Measurements from ENCODE around the gene ABCB11.
"Not testable (repeated sequence)": the region's sequence is repeated elsewhere in the genome, so short reads cannot be mapped to it uniquely, and the experiment has no call there.

The ABCB11 gene

DNA sequence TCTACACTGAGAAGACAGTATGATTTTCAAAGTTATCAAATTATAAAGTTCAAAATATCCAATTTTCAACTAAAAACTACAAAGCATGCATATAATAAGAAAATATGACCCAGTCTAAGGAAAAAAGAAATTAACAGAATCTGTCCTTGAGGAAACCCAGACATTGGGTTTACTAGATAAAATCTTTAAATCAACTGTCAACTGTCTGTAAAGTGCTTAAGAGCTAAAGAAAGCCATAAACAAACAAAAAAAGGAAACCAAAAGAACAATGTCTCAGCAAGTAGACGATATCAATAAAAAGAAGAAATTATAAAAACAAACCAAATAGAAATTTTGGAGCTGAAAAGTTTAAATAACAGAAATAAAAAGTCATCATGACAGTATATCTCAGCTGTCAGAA lies 10.5 kb upstream of the ABCB11 start:
- DNase-seq = no peak

DNA sequence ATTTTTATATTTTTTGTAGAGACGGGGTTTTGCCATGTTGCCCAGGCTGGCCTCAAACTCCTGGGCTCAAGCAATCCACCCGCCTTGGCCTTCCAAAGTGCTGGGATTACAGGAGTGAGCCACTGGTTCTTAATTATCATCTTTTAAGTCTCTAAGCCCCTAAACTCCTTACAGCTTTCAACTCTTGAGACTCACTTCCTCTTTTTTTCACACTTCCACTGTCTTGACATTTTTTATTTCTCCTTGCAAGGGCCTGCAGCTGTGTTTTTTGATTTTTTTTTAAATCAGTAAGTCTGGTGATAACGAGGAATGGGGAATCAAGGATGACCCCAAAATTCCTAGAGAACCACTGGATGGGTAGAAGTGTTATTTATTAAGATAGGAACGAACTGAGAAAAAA lies 8.6 kb upstream of the ABCB11 start:
- DNase-seq = no peak

DNA sequence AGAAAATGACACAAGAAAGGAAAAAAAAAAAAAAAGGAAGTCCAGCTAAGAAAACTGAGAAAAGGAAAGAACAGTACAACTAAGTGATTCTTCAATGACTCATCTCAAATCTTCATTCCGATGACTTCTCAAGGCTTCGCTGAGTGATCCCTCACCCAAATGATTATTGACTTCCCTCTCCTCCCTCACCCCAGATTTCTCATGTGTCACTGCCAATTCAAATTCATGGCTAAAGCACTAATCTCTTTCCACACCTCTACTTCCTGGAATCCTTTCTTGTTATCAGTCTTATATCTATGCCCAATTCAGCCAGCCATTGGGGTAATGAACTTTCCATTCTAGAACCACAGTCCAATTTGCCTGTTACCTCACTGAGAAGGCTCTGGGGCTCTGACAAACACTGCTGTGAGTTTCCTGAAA lies 7.2 kb upstream of the ABCB11 start:
- DNase-seq = no peak

- no peak for DNase-seq
Measured at GRCh38 chr2:169036736-169037440, 5.8 kb upstream of the ABCB11 start.

- DNase-seq = no peak
Measured at GRCh38 chr2:169035887-169036286, 4.8 kb upstream of the ABCB11 start.

- DNase-seq = no peak
Measured at GRCh38 chr2:169034984-169035544, 3.9 kb upstream of the ABCB11 start.

DNA sequence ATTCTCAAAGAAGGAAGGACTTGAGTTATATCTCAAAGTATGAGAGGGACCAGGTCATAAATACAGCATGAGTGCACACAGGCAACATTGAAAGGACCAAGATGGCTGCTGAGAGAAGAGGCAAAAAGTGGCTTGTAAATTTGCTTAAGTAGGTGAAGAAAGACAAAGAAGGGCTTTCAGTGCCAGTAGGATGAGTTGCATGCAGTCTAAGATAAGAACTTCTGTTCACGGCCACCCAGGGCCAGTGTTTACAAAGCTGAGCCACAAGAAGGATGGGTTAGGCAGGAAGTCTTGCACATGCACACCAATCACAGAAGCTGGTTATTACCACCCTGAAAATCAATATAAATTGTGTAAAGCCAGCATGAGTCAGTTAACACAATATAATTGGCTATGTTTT lies 3.1 kb upstream of the ABCB11 start:
- no peak for DNase-seq

GRCh38 chr2:169029341-169029740 lies 1.8 kb downstream of the ABCB11 start:
- no peak for DNase-seq

- DNase-seq = no peak
Measured at GRCh38 chr2:169027234-169027633, 3.9 kb downstream of the ABCB11 start.

GRCh38 chr2:169026056-169026455 lies 5.1 kb downstream of the ABCB11 start:
- DNase-seq = no peak

DNA sequence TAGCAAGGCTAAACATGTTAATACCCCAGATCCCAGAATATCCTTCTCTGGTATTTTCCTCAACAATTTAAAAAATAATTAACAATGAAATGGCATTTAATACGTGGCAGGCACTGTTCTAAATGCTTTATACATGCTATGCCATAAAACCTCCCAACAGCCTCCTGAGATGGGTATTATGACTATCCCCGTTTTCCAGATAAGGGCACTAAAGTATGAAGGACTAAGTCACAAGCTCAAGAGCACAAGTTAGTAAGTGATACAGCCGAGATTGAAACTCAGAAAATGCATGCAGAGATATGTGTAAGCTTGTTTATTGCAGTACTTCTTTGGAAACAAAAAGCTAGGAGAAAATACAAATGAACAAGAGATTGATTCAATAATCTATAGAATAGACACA lies 8.0 kb downstream of the ABCB11 start:
- no peak for DNase-seq

DNA sequence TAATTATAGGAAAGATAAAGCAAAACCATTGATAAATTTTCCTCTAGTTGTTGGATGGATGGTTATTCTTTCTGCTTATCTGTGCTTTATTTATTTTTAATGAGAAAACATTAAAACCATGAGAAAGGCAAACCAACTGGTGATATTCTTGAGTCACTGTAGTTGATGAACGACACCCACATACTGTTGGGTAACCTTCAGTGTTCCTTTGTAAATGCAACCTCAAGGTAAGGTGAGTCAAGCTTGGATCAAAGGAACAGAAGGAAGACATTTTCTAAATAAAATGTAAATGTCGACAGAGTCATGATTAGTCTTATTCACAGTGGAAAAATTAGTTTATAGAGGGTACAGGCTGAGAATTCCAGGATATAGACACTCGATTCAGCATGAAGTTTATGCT lies 12.7 kb downstream of the ABCB11 start:
- DNase-seq = no peak

DNA sequence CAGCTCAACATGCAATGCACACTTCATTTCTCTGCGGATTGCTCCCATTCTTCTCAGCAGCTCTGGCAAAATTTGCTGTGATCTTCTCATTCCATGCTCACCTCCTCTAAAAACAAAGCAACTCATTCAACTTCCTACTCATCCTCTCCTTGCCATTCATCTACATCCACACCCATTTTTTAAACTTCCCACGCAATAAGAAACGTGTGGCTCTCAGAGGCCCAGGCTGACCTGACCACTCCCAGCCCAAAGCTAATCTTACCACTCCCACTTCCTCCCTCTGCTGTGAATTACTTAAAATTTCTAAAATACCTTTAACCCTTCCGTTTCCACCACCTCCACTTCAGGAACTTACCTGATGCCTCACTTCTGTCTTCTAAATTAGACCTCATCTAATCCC lies 15.2 kb downstream of the ABCB11 start:
- no peak for DNase-seq

GRCh38 chr2:169014780-169015179 lies 16.3 kb downstream of the ABCB11 start:
- no peak for DNase-seq

DNA sequence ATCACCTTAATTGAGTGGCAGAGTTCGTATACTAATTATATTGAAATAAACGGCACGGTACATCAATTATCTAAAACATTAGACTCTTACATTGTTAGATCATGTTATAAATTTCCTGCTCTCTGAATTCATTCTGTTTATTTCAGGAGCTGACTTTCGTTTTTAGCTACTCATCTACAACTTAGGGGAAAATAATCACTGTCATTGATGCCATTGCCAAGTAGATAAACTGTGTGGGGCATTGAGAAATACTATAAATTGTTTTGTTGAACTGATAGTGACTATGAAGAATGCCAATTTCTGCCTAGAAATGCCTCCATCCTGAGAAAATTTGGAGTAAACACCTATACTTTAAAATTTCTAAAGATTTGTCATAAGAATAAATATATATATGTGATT lies 17.5 kb downstream of the ABCB11 start:
- DNase-seq = no peak

DNA sequence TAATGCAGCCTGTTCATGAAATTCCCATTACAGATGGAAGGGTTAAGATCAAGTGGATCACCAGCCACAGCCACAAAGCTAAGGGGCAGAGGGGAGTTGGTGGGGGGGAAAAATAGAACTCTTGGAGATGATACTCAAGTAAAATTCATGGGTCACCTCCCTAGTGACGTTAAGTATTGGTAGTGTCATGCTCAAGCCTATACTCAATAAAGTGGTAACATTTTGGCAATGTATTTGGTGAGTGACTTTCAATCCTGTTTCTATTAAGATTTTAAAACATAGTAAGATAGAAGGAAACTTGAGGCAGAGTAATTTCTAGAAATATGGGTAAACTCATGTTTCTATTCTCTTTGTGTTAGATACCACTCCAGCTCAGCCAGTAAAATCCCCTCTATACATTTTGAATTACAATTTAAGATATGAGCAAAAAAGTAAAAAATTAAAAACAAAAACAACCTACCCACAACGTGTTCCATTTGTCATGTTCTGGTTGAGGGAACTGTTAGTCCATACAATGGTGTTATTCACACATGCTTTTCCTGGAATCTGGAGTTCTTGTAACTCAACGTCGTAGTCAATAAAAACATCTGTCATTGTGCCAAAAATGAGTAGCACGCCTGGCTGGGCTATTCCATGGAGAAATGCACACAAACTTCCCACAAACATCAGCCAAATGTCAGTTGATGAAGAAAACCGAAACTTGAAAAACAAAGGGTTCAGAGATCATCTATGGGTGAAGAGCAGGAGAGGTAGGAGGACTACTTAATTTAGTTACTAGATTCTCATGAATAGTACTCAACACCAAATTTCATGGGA lies 18.1 kb downstream of the ABCB11 start:
- no peak for DNase-seq

- DNase-seq = not testable (repeated sequence)
Measured at GRCh38 chr2:169012191-169012792, 18.8 kb downstream of the ABCB11 start.

DNA sequence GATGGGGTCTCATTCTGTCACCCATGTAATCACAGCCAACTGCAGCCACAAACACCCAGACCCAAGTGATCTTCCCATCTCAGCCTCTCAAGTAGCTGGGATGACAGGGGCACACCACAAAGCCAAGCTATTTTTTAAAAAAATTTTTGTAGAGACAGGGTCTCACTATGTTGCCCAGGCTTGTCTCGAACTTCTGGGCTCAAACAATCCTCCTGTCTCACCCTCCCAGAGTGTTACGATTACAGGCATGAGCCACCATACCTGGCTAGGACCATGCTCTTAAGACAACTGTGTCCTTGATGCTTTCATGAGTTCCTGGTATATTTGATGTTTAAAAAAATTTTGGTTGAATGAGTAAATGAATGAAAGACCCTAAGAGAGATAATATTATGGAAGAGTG lies 19.4 kb downstream of the ABCB11 start:
- DNase-seq = no peak

DNA sequence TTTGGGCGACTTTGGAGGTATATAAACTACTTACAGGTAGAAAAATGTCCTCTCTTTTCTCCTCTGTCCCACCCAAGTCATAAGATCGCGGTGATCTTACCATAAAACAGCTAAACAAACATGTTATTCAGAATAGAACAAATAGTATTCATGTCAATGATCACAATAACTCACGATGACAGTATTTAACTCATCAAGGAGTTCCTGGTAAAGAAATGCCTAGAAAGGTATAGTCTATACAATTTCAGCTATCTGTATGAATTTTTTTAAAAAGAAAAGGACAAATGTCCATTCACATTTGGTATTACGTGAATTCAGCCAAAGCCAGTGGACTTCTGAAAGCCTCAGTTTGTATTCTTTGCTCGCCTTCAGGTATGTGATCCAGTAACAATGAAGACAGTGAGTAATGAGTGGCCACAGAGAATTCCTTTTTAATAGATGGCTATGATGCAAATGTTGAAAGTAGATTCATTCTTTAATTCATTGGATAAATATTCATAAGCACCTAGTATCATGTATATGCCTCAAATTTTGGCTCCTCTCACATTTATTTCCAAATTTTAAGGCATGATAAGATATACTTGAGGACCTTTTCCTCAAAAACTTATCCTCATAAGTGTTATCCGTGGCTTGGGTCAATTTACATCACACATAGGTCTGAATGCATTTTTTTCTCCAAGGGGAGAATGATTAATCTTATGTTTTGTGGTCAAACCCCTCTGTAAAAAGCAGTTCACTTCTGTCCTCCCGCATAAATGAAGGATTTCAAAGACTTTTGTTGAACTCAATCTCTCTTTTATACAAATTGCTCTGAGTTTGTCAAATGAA lies 20.3 kb downstream of the ABCB11 start:
- DNase-seq = no peak

DNA sequence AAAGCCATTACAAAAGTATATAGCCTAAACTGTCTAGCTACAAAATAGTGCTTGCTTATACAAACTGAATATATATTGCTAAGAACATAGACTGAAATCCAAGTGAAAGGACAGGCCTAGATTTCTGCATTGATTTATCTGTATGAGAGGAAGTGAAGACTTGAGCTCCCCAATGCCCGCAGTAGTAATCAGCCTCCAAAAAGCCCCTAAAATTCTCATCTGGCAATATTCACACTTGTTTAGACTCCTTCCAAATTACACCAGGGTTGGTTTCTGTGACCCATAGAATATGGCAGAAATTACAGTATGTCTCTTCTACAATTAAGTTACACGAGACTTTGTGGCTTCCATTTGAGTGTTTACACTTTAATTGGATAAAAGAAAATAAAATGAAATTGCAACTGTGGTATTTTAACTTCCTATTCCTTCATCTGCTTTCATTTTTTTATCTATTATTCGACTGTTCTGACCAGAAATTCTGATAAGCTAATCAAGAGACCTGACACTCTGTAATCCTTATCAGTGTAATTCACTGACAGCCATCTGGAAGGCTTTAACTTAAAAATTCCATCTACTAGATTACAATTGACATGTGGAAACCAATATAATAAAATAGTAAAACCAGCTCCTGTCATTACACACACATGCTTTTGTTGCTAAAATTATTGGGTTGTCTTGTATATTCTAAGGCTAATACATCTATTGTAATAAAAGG lies 21.1 kb downstream of the ABCB11 start:
- DNase-seq = no peak

DNA sequence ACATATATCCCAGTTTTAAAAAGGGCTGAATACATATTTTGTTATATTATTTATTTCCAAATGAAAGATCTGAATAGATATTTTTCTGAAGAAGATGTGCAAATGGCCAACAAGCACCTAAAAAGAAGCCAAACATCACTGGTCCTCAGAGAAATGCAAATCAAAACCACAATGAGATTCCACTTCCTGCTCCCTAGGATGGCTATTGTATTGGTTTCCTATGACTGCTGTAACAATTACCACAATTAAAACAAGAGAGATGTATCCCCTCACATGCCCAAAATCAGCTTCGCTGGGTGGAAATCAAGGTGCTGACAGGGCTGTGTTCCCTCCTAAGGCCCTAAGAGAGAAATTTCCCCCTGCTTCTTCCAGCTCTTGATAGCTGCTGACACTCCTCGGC lies 23.2 kb downstream of the ABCB11 start:
- DNase-seq = no peak

GRCh38 chr2:169007356-169007755 lies 23.8 kb downstream of the ABCB11 start:
- no peak for DNase-seq

Data from activated CD8-positive, alpha-beta memory T cell treated with anti-CD3 and anti-CD28 coated beads, Interleukin-2, amount 50 U/mL, for 4 hours (primary cell).